ENCODE measurements around the gene TMIGD2. TPM values are rescaled to one million over a fixed set of nuclear protein-coding genes. Genes with fewer than 3 reads are reported as not detected.
"Not testable (repeated sequence)": the region's sequence is repeated elsewhere in the genome, so short reads cannot be mapped to it uniquely, and the experiment has no call there.

The TMIGD2 gene
- total RNA-seq, 3 donors from 2014 or later = not detected

GRCh38 chr19:4295972-4296771 is 6.0 kb downstream of the TMIGD2 start:
- no peaks in the 10 kb centered on the region for H3K36me3 ChIP-seq
- peaks cover 0 to 4% of the 10 kb centered on the region in 2 donors for H3K27me3 ChIP-seq
- H3K4me3 ChIP-seq = no peak overlapping the region
- intact Hi-C loops (cut with DNase I; ENCODE audit: low total_unique reads) = no loop called here
- no peaks in the 10 kb centered on the region for H3K9me3 ChIP-seq
- DNase-seq (ENCODE audit: low spot score in 2 of 2) = no peak
- no peak overlapping the region for H3K27ac ChIP-seq
- no peaks in the 10 kb centered on the region for H3K4me1 ChIP-seq
- TF ChIP-seq POLR2A (IDR thresholded peaks at IDR 0.05) = no peak
- no peak for TF ChIP-seq POLR2AphosphoS5 (IDR thresholded peaks at IDR 0.05)
- TF ChIP-seq CTCF (IDR thresholded peaks at IDR 0.05) = no peak

GRCh38 chr19:4294389-4294788 is 7.8 kb downstream of the TMIGD2 start:
- Histone ChIP-seq H3K36me3 (no peaks in the 10 kb centered on the region), H3K27me3 (peaks cover 0 to 4% of the 10 kb centered on the region in 2 donors)
- intact Hi-C loops (cut with DNase I; ENCODE audit: low total_unique reads) = no loop called here

GRCh38 chr19:4292515-4292914 is 9.7 kb downstream of the TMIGD2 start:
- no peak overlapping the region for H3K27ac ChIP-seq
- intact Hi-C loops (cut with DNase I; ENCODE audit: low total_unique reads) = no loop called here
- no peaks in the 10 kb centered on the region for H3K4me1 ChIP-seq
- no peak overlapping the region for H3K4me3 ChIP-seq
- TF ChIP-seq CTCF (IDR thresholded peaks at IDR 0.05) (no peak), POLR2A (IDR thresholded peaks at IDR 0.05) (no peak), POLR2AphosphoS5 (IDR thresholded peaks at IDR 0.05) (no peak)
- DNase-seq (ENCODE audit: low spot score in 2 of 2) = no peak
- no peaks in the 10 kb centered on the region for H3K9me3 ChIP-seq
- H3K27me3 ChIP-seq = peaks cover 0 to 4% of the 10 kb centered on the region in 2 donors
- H3K36me3 ChIP-seq = no peaks in the 10 kb centered on the region

More at GRCh38 chr19:4294389-4294788, 7.8 kb downstream of the TMIGD2 start:
- no peaks in the 10 kb centered on the region for H3K4me1 ChIP-seq
- no peaks in the 10 kb centered on the region for H3K9me3 ChIP-seq
- no peak overlapping the region for H3K27ac ChIP-seq
- TF ChIP-seq POLR2AphosphoS5 (IDR thresholded peaks at IDR 0.05) (no peak), CTCF (IDR thresholded peaks at IDR 0.05) (no peak), POLR2A (IDR thresholded peaks at IDR 0.05) (no peak)
- no peak overlapping the region for H3K4me3 ChIP-seq
- no peak for DNase-seq (ENCODE audit: low spot score in 2 of 2)

GRCh38 chr19:4291184-4291732 is 10.9 kb downstream of the TMIGD2 start:
- no peak overlapping the region for H3K4me3 ChIP-seq
- intact Hi-C loops (cut with DNase I; ENCODE audit: low total_unique reads) = no loop called here
- no peaks in the 10 kb centered on the region for H3K36me3 ChIP-seq
- no peak overlapping the region for H3K27ac ChIP-seq
- H3K27me3 ChIP-seq = peaks cover 0 to 4% of the 10 kb centered on the region in 2 donors
- DNase-seq (ENCODE audit: low spot score in 2 of 2) = no peak
- H3K9me3 ChIP-seq = no peaks in the 10 kb centered on the region
- no peaks in the 10 kb centered on the region for H3K4me1 ChIP-seq
- no peak for TF ChIP-seq CTCF (IDR thresholded peaks at IDR 0.05)
- TF ChIP-seq POLR2AphosphoS5 (IDR thresholded peaks at IDR 0.05) = no peak
- no peak for TF ChIP-seq POLR2A (IDR thresholded peaks at IDR 0.05)

- DNase-seq (ENCODE audit: low spot score in 2 of 2) = no peak
- TF ChIP-seq POLR2AphosphoS5 (IDR thresholded peaks at IDR 0.05) = no peak
- no peak for TF ChIP-seq CTCF (IDR thresholded peaks at IDR 0.05)
- no peak for TF ChIP-seq POLR2A (IDR thresholded peaks at IDR 0.05)
- Histone ChIP-seq H3K27ac (no peak overlapping the region), H3K4me1 (no peaks in the 10 kb centered on the region), H3K9me3 (no peaks in the 10 kb centered on the region), H3K36me3 (no peaks in the 10 kb centered on the region), H3K27me3 (peaks cover 0 to 16% of the 10 kb centered on the region in 2 donors), H3K4me3 (no peak overlapping the region)
- intact Hi-C loops (cut with DNase I; ENCODE audit: low total_unique reads) = no loop called here
Measured at GRCh38 chr19:4288091-4288777, 14.0 kb downstream of the TMIGD2 start.

- H3K9me3 ChIP-seq; H3K27ac ChIP-seq; H3K4me3 ChIP-seq; intact Hi-C loops (cut with DNase I; ENCODE audit: low total_unique reads); H3K4me1 ChIP-seq; DNase-seq (ENCODE audit: low spot score in 2 of 2); H3K36me3 ChIP-seq: not testable (repeated sequence)
- H3K27me3 ChIP-seq = peaks cover 0 to 33% of the 10 kb centered on the region in 2 donors
Measured at GRCh38 chr19:4286141-4286540, 16.0 kb downstream of the TMIGD2 start.

Measured in breast epithelium (tissue), 4 donors.